ENCODE results near the gene MED12.

- TF ChIP-seq CTCF (conservative IDR thresholded peaks at IDR 0.05; ENCODE audit: low read depth, low read length) (no peak), EZH2 (IDR thresholded peaks at IDR 0.05; ENCODE audit: borderline replicate concordance, low read depth, low read length, poor library complexity, severe bottlenecking) (no peak)
Observed at GRCh38 chrX:71181558-71181909, 63.1 kb downstream of the MED12 start.

Measured in A673 (cell line).